PC-3 (cell line): Measurements from ENCODE around the gene RPL37A. TPM values are rescaled to one million over a fixed set of nuclear protein-coding genes. Genes with fewer than 3 reads are reported as not detected.

ENCODE experiments used
- ATAC-seq: fragments of 200-7000 bp; cut with Tn5 transposase; 2 replicates; pipeline ENCODE4 v1.9.1; 2020; ENCODE audit warnings: mild to moderate bottlenecking, moderate library complexity
- BruUV-seq: library from RNA; stranded (reverse); fragments of 400-500 nt; replicated peaks from 2 replicates; lab custom pipeline; 2021; lab: Mats Ljungman, UMichigan
- CTCF ChIA-PET: fragments of 300-600 bp; sonication (Branson Sonifier 250); formaldehyde crosslinking; loops from one replicate; lab custom pipeline; 2022; ENCODE audit warnings: antibody characterized with exemption; lab: Charles Lee
- POLR2A ChIA-PET: fragments of 300-600 bp; sonication (Branson Sonifier 250); formaldehyde crosslinking; loops from one replicate; lab custom pipeline; 2022; ENCODE audit warnings: antibody characterized with exemption; ENCODE audit not compliant: unreplicated experiment; lab: Charles Lee
- DNase-seq: peaks from one replicate; pipeline ENCODE4 v3.0.0-alpha.2; 2015
- H2AFZ ChIP-seq: fragments of 300-600 bp; sonication (generic); 2 replicates; pipeline ENCODE4 v1.6.0; 2016; ENCODE audit warnings: antibody characterized with exemption, low read length
- H3F3A ChIP-seq: fragments of 300-600 bp; sonication (generic); one replicate; pipeline ENCODE4 v1.6.0; 2017; ENCODE audit warnings: antibody characterized with exemption, low read length, control low read depth, mild to moderate bottlenecking; ENCODE audit not compliant: unreplicated experiment
- H3K27ac ChIP-seq: fragments of 300-600 bp; sonication (generic); 2 replicates; pipeline ENCODE4 v1.5.1; 2016; ENCODE audit warnings: mild to moderate bottlenecking, low read length
- H3K27me3 ChIP-seq: fragments of 300-600 bp; sonication (generic); 2 replicates; pipeline ENCODE4 v1.6.1; 2016; ENCODE audit warnings: low read length, mixed read lengths
- H3K36me3 ChIP-seq: fragments of 300-600 bp; sonication (generic); 2 replicates; pipeline ENCODE4 v1.6.1; 2016; ENCODE audit warnings: low read depth, mixed run types, low read length, mixed read lengths
- H3K4me1 ChIP-seq: fragments of 300-600 bp; sonication (generic); 2 replicates; pipeline ENCODE4 v1.5.1; 2016; ENCODE audit warnings: low read length; ENCODE audit not compliant: insufficient read depth
- H3K4me2 ChIP-seq: fragments of 300-600 bp; sonication (generic); 2 replicates; pipeline ENCODE4 v1.6.0; 2016; ENCODE audit warnings: low read length
- H3K4me3 ChIP-seq: fragments of 300-600 bp; sonication (generic); 2 replicates; pipeline ENCODE4 v1.5.1; 2016; ENCODE audit warnings: mild to moderate bottlenecking, low read length, mixed read lengths
- H3K79me2 ChIP-seq: fragments of 300-600 bp; sonication (generic); 2 replicates; pipeline ENCODE4 v1.6.1; 2017; ENCODE audit warnings: low read length, mixed read lengths
- H3K9ac ChIP-seq: fragments of 300-600 bp; sonication (generic); 2 replicates; pipeline ENCODE4 v1.6.0; 2016; ENCODE audit warnings: mild to moderate bottlenecking, low read length
- H3K9me2 ChIP-seq: fragments of 300-600 bp; sonication (generic); replicated peaks from 2 replicates; pipeline ENCODE4 v1.6.1; 2016; ENCODE audit warnings: mixed run types, low read length, mixed read lengths
- H3K9me3 ChIP-seq: fragments of 300-600 bp; sonication (generic); 2 replicates; pipeline ENCODE4 v1.6.1; 2016; ENCODE audit warnings: low read length, mixed read lengths
- H4K20me1 ChIP-seq: fragments of 300-600 bp; sonication (generic); 2 replicates; pipeline ENCODE4 v1.6.1; 2016; ENCODE audit warnings: low read length, mixed read lengths
- CTCF ChIP-seq: fragments of 300-600 bp; sonication (generic); conservative IDR thresholded peaks from 2 replicates; pipeline ENCODE4 v1.5.1; 2017; ENCODE audit warnings: antibody characterized with exemption, low read depth, mild to moderate bottlenecking, low read length
- EZH2 ChIP-seq: fragments of 300-600 bp; sonication (generic); IDR thresholded peaks from one replicate; pipeline ENCODE4 v1.6.1; 2017; ENCODE audit warnings: antibody characterized with exemption, mild to moderate bottlenecking, low read length; ENCODE audit not compliant: unreplicated experiment
- EZH2phosphoT487 ChIP-seq: fragments of 300-600 bp; sonication (generic); IDR thresholded peaks from 2 replicates; pipeline ENCODE4 v1.6.1; 2018; ENCODE audit warnings: mild to moderate bottlenecking, antibody characterized with exemption, low read length, borderline replicate concordance
- intact Hi-C: fragments of 100-400 bp; cut with micrococcal nuclease; formaldehyde crosslinking; loops from 2 replicates; pipeline ENCODE4 v1.9.0; 2023
- total RNA-seq: library from RNA; depleted of rRNA; stranded (reverse); fragments of >200 nt; gene quantifications from 2 replicates; pipeline ENCODE4 v1.2.3, GENCODE V29; 2014

RPL37A gene
- total RNA-seq, 1 experiment from 2014 or later, result 2,472 TPM

- H3K27ac ChIP-seq, result no peak overlapping the region
- ChIA-PET CTCF (no interaction called here), POLR2A (no interaction called here)
- TF ChIP-seq EZH2 (no peak), EZH2phosphoT487 (no peak), CTCF (no peak)
- H3K79me2 ChIP-seq, result peaks cover 25% of the 10 kb centered on the region
- intact Hi-C loops, result no loop called here
- no peaks in the 10 kb centered on the region for H3F3A ChIP-seq
- peaks cover 41% of the 10 kb centered on the region for H4K20me1 ChIP-seq
- no peak overlapping the region for H2AFZ ChIP-seq
- H3K36me3 ChIP-seq, result peaks cover 51% of the 10 kb centered on the region
- no TSS peak for BruUV-seq
- H3K4me2 ChIP-seq, result no peak overlapping the region
- H3K9me3 ChIP-seq, result no peaks in the 10 kb centered on the region
- no peak overlapping the region for H3K4me3 ChIP-seq
- H3K9ac ChIP-seq, result no peak overlapping the region
- ATAC-seq (no peak), DNase-seq (no peak)
- H3K4me1 ChIP-seq, result peaks cover 13% of the 10 kb centered on the region
- H3K9me2 ChIP-seq, result no peaks in the 10 kb centered on the region
- no peaks in the 10 kb centered on the region for H3K27me3 ChIP-seq
Observed at GRCh38 chr2:216505133-216506106, 6.8 kb downstream of the RPL37A start.

- no TSS peak for BruUV-seq
- DNase-seq (no peak), ATAC-seq (peak; percentile 8)
- Histone ChIP-seq H3K9me2 (no peaks in the 10 kb centered on the region), H3K4me3 (no peak overlapping the region), H3F3A (no peaks in the 10 kb centered on the region), H4K20me1 (peaks cover 21% of the 10 kb centered on the region), H3K9me3 (no peaks in the 10 kb centered on the region), H3K4me1 (no peaks in the 10 kb centered on the region), H3K79me2 (peaks cover 5% of the 10 kb centered on the region), H2AFZ (no peak overlapping the region), H3K9ac (no peak overlapping the region), H3K36me3 (peaks cover 31% of the 10 kb centered on the region), H3K4me2 (no peak overlapping the region), H3K27ac (no peak overlapping the region), H3K27me3 (no peaks in the 10 kb centered on the region)
- TF ChIP-seq EZH2phosphoT487, result no peak
- no peak for TF ChIP-seq EZH2
- no peak for TF ChIP-seq CTCF
- intact Hi-C loops, result no loop called here
- ChIA-PET CTCF (no interaction called here), POLR2A (no interaction called here)
Observed at GRCh38 chr2:216507220-216508160, 8.8 kb downstream of the RPL37A start.
